Pancreas (tissue), 10 donors: ENCODE data around the gene AK9. TPM values are rescaled to one million over a fixed set of nuclear protein-coding genes. Genes with fewer than 3 reads are reported as not detected.

Source experiments
- ATAC-seq, 4 donors: fragments of 200-7000 bp; cut with Tn5 transposase; one replicate each; pipeline versions ENCODE4 v1.8.0 to v1.9.1; 2020; ENCODE audit warnings: mild to moderate bottlenecking in 4 of 4, moderate library complexity in 4 of 4
- DNase-seq, 6 donors: peaks; one replicate each; pipeline ENCODE4 v3.0.0-alpha.2; 2020
- FAIRE-seq: peaks from 2 replicates; lab custom pipeline; 2012; peaks lifted over from hg19 to GRCh38; lab: Jason Lieb, UNC
- H3K27ac ChIP-seq, 4 donors: fragments of 200-600 bp; sonication (generic); 1 replicate in 3 of 4; 2 replicates in 1 of 4; pipeline versions ENCODE4 v1.5.0 to v1.8.0; 2020
- H3K27me3 ChIP-seq, 4 donors: fragments of 200-600 bp; one replicate each; pipeline ENCODE4 v1.8.0; 2021
- H3K36me3 ChIP-seq, 3 donors: fragments of 200-600 bp; sonication (generic) in 1 of 3; one replicate each; pipeline versions ENCODE4 v1.5.0 to v1.8.0; 2020 to 2021
- H3K4me1 ChIP-seq, 3 donors: fragments of 200-600 bp; one replicate each; pipeline ENCODE4 v1.8.0; 2021
- H3K4me3 ChIP-seq, 4 donors: fragments of 200-600 bp; sonication (generic) in 2 of 4; one replicate each; pipeline versions ENCODE4 v1.5.0 to v1.8.0; 2020 to 2021
- H3K9me3 ChIP-seq, 4 donors: fragments of 200-600 bp; one replicate each; pipeline ENCODE4 v1.8.0; 2021
- CTCF ChIP-seq, 4 donors: fragments of 200-600 bp; sonication (generic) in 3 of 4; IDR thresholded peaks; one replicate each; pipeline versions ENCODE4 v1.5.0 to v1.8.0; 2021; ENCODE audit warnings: antibody characterized with exemption in 4 of 4
- WGBS, 2 donors: extraction: QIAGEN DNeasy Blood & Tissue Kit; methylation state at CpG; one replicate each; pipeline ENCODE4 v1.1.7; 2013; 5-methylcytosine and 5-hydroxymethylcytosine counted together
- intact Hi-C, 3 donors: fragments of 100-400 bp; cut with DNase I; formaldehyde crosslinking; loops; one replicate each; pipeline versions ENCODE4 v1.11.1 to v1.14.2; 2022
- polyA plus RNA-seq, 2 donors: library from polyadenylated mRNA; stranded (reverse); fragments of 200-250 nt; gene quantifications; one replicate each; pipeline ENCODE4 v1.2.3, GENCODE V29; 2013
- total RNA-seq, 6 donors: library from RNA; stranded (reverse); fragmentation: NEBNext Ultra II Directional in 4 of 6; extraction: Animal tissue kit (Norgen Biotek cat#: 25700) in 4 of 6; gene quantifications; one replicate each; pipeline versions ENCODE4 v1.2.1 to v1.2.4, GENCODE V29; 2021 to 2023
- donor health status: healthy with polysubstance abuse.
- donor health status: DM: no; HTN: no; CAD: no; lungs with moderate emphysema.
- donor health status: DM: no; HTN: no; CAD: no.
- donor health status: control.
- donor health status: control.
- donor health status: Bipolar disorder and iron deficiency.
- donor health status: DM: yes; HTN: yes; CAD: no.
- donor health status: DM: no; HTN: no; CAD: no.
- donor health status: DM: no; HTN: no; CAD: no.
- donor health status: DM: yes; HTN: yes; CAD: no.

The AK9 gene
- total and polyA plus RNA-seq, 8 donors, result 2.0 to 6.0 (median 3.6) TPM

GRCh38 chr6:109669811-109670210, 21.2 kb downstream of the AK9 start:
- FAIRE-seq (no peak), DNase-seq (no peak), ATAC-seq (no peak)
- no peaks in the 10 kb centered on the region for H3K4me1 ChIP-seq
- TF ChIP-seq CTCF (IDR thresholded peaks at IDR 0.05), result no peak
- no peaks in the 10 kb centered on the region for H3K27me3 ChIP-seq
- intact Hi-C loops, result no loop called here
- no peak overlapping the region for H3K4me3 ChIP-seq
- H3K36me3 ChIP-seq, result no peaks in the 10 kb centered on the region
- WGBS, 2 donors, result 85 to 87% methylated on average over 4 of the region's 4 CpGs
- no peak overlapping the region for H3K27ac ChIP-seq
- H3K9me3 ChIP-seq, result no peaks in the 10 kb centered on the region

- TF ChIP-seq CTCF (IDR thresholded peaks at IDR 0.05), result no peak
- 91 to 93% methylated on average over 2 of the region's 2 CpGs for WGBS, 2 donors
- Histone ChIP-seq H3K27me3 (no peaks in the 10 kb centered on the region), H3K9me3 (no peaks in the 10 kb centered on the region), H3K27ac (no peak overlapping the region), H3K36me3 (no peaks in the 10 kb centered on the region), H3K4me3 (no peak overlapping the region), H3K4me1 (no peaks in the 10 kb centered on the region)
- no peak for FAIRE-seq
- DNase-seq, result no peak
- no peak for ATAC-seq
- intact Hi-C loops, result no loop called here
Measured at GRCh38 chr6:109662192-109662591, 28.8 kb downstream of the AK9 start.

GRCh38 chr6:109660526-109661320, 30.3 kb downstream of the AK9 start:
- Histone ChIP-seq H3K36me3 (no peaks in the 10 kb centered on the region), H3K9me3 (no peaks in the 10 kb centered on the region), H3K4me3 (no peak overlapping the region), H3K27ac (no peak overlapping the region), H3K4me1 (no peaks in the 10 kb centered on the region), H3K27me3 (no peaks in the 10 kb centered on the region)
- intact Hi-C loops, result no loop called here
- no peak for DNase-seq
- no peak for ATAC-seq
- FAIRE-seq, result no peak
- TF ChIP-seq CTCF (IDR thresholded peaks at IDR 0.05), result no peak
- whole genome bisulfite sequencing, 2 donors, result 68 to 82% methylated on average over 1 of the region's 1 CpG

GRCh38 chr6:109655761-109656262, 35.2 kb downstream of the AK9 start:
- no peak for ATAC-seq

More at GRCh38 chr6:109655761-109656262, 35.2 kb downstream of the AK9 start:
- Histone ChIP-seq H3K27ac (no peak overlapping the region), H3K4me1 (no peaks in the 10 kb centered on the region), H3K27me3 (no peaks in the 10 kb centered on the region), H3K4me3 (no peak overlapping the region), H3K9me3 (no peaks in the 10 kb centered on the region), H3K36me3 (no peaks in the 10 kb centered on the region)
- TF ChIP-seq CTCF (IDR thresholded peaks at IDR 0.05), result no peak
- FAIRE-seq (no peak), DNase-seq (no peak)
- WGBS, 2 donors, result 94 to 96% methylated on average over 6 of the region's 6 CpGs
- intact Hi-C loops, result no loop called here
